SK-N-SH treated with all-trans-retinoic acid at 6 μM for 48 hours (cell line): Measurements from ENCODE around the gene ESRRA.
A peak's percentile ranks its signal among the peaks of the same experiment; 100 is the strongest.

Experiments
- ATAC-seq: fragments of 200-7000 bp; cut with Tn5 transposase; 3 replicates; pipeline ENCODE4 v1.9.1; 2020; ENCODE audit warnings: mild to moderate bottlenecking, moderate library complexity
- ARNTL ChIP-seq: fragments of 450-650 bp; formaldehyde crosslinking; IDR thresholded peaks from 2 replicates; pipeline ENCODE4 v1.5.0; 2020; ENCODE audit warnings: low read depth, mild to moderate bottlenecking, moderate library complexity, borderline replicate concordance
- BACH2 ChIP-seq: fragments of 250-450 bp; sonication (Bioruptor Pico); IDR thresholded peaks from 2 replicates; pipeline ENCODE4 v1.9.0; 2021; ENCODE audit warnings: mild to moderate bottlenecking, borderline replicate concordance
- CSDC2 ChIP-seq: fragments of 250-450 bp; sonication (Bioruptor Pico); IDR thresholded peaks from 2 replicates; pipeline ENCODE4 v1.5.0; 2020; ENCODE audit warnings: mild to moderate bottlenecking, moderate library complexity
- OSR1 ChIP-seq: fragments of 250-450 bp; sonication (Bioruptor Pico); IDR thresholded peaks from 2 replicates; pipeline ENCODE4 v1.8.0; 2022; ENCODE audit warnings: moderate library complexity, mild to moderate bottlenecking, inconsistent platforms
- POU6F1 ChIP-seq: fragments of 250-450 bp; sonication (Bioruptor Pico); IDR thresholded peaks from 2 replicates; pipeline ENCODE4 v1.8.0; 2021; ENCODE audit warnings: low read depth, mild to moderate bottlenecking, moderate library complexity, borderline replicate concordance
- PPARA ChIP-seq: fragments of 250-450 bp; sonication (Bioruptor Pico); IDR thresholded peaks from 2 replicates; pipeline ENCODE4 v1.5.0; 2020; ENCODE audit warnings: mild to moderate bottlenecking, borderline replicate concordance
- SNAI2 ChIP-seq: fragments of 250-450 bp; sonication (Bioruptor Pico); IDR thresholded peaks from 2 replicates; pipeline ENCODE4 v1.5.0; 2020; ENCODE audit warnings: mild to moderate bottlenecking, moderate library complexity
- TSHZ2 ChIP-seq: fragments of 250-450 bp; sonication (Bioruptor Pico); IDR thresholded peaks from 2 replicates; pipeline ENCODE4 v1.5.0; 2020; ENCODE audit warnings: mild to moderate bottlenecking, moderate library complexity
- ZC3H10 ChIP-seq: fragments of 250-450 bp; sonication (Bioruptor Pico); IDR thresholded peaks from 2 replicates; pipeline ENCODE4 v1.5.1; 2021; ENCODE audit warnings: mild to moderate bottlenecking, moderate library complexity
- ZFP3 ChIP-seq: fragments of 250-450 bp; sonication (Bioruptor Pico); IDR thresholded peaks from 2 replicates; pipeline ENCODE4 v1.5.0; 2020; ENCODE audit warnings: mild to moderate bottlenecking, moderate library complexity
- ZNF8 ChIP-seq: fragments of 450-650 bp; formaldehyde crosslinking; IDR thresholded peaks from 2 replicates; pipeline ENCODE4 v1.5.0; 2020; ENCODE audit warnings: mild to moderate bottlenecking, moderate library complexity
- TF ChIP-seq, protein P1 (sequence below): fragments of 250-450 bp; sonication (Bioruptor Pico); IDR thresholded peaks from 2 replicates; pipeline ENCODE4 v1.5.1; 2021; ENCODE audit warnings: mild to moderate bottlenecking, moderate library complexity
- TF ChIP-seq, protein P2 (sequence below): fragments of 250-450 bp; sonication (Bioruptor Pico); IDR thresholded peaks from 2 replicates; pipeline ENCODE4 v1.8.0; 2020; ENCODE audit warnings: mild to moderate bottlenecking, moderate library complexity, borderline replicate concordance
- TF ChIP-seq, protein P3 (sequence below): fragments of 250-450 bp; sonication (Bioruptor Pico); IDR thresholded peaks from 2 replicates; pipeline ENCODE4 v1.5.1; 2020; ENCODE audit warnings: low read depth, mild to moderate bottlenecking, moderate library complexity

Gene ESRRA

DNA sequence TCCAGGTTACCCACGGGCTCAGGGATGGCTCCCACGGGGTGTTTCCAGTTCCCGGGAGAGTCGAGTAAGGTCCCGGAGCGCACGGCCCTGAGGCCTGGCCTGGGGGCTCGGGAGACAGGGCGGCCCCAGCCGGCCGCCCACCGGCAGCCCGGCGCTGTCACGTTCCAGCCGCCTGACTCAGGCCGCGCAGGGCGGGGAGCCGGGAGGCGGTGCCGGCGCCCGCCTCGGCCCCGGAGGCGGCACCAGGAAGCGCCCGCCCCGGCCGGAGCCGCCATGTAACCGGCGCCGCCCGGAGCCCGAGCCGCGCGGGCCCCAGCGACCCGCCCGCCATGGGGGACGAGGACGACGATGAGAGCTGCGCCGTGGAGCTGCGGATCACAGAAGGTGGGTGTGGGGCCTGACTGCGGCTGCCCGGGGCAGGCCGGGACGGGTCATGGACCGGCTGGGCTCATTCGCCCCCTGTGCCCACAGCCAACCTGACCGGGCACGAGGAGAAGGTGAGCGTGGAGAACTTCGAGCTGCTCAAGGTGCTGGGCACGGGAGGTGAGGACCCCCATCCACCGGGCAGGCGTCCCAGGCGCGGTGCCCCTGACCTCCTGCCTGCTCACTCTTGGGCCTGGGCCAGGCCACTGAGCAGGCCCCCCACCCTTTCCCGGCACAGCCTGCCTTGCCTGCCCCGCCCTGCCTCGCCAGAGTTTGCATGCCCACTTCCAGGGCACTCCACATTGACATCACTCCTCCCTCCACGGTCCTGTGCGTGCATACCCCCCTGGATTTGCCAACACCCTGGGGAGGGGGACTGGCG, 53.8 kb downstream of the ESRRA start, which contains the start of gene RPS6KA4:
RPS6KA4 (plus strand) TSS at position 256 of the 805 bp plus-strand sequence; CDS start at position 330, 74 bp downstream.
- peak; percentile 88 for ATAC-seq
- TF ChIP-seq ZFP3 (CRISPR knock-in tag) = no peak
- TF ChIP-seq OSR1 (CRISPR knock-in tag) = no peak
- TF ChIP-seq, protein P1, sequence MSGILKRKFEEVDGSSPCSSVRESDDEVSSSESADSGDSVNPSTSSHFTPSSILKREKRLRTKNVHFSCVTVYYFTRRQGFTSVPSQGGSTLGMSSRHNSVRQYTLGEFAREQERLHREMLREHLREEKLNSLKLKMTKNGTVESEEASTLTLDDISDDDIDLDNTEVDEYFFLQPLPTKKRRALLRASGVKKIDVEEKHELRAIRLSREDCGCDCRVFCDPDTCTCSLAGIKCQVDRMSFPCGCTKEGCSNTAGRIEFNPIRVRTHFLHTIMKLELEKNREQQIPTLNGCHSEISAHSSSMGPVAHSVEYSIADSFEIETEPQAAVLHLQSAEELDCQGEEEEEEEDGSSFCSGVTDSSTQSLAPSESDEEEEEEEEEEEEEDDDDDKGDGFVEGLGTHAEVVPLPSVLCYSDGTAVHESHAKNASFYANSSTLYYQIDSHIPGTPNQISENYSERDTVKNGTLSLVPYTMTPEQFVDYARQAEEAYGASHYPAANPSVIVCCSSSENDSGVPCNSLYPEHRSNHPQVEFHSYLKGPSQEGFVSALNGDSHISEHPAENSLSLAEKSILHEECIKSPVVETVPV = no peak
- TF ChIP-seq ARNTL (CRISPR knock-in tag) = no peak
- TF ChIP-seq ZNF8 (CRISPR knock-in tag) = no peak
- TF ChIP-seq PPARA (CRISPR knock-in tag) = no peak
- no peak for TF ChIP-seq CSDC2 (CRISPR knock-in tag)
- no peak for TF ChIP-seq TSHZ2 (CRISPR knock-in tag)
- TF ChIP-seq, protein P2, sequence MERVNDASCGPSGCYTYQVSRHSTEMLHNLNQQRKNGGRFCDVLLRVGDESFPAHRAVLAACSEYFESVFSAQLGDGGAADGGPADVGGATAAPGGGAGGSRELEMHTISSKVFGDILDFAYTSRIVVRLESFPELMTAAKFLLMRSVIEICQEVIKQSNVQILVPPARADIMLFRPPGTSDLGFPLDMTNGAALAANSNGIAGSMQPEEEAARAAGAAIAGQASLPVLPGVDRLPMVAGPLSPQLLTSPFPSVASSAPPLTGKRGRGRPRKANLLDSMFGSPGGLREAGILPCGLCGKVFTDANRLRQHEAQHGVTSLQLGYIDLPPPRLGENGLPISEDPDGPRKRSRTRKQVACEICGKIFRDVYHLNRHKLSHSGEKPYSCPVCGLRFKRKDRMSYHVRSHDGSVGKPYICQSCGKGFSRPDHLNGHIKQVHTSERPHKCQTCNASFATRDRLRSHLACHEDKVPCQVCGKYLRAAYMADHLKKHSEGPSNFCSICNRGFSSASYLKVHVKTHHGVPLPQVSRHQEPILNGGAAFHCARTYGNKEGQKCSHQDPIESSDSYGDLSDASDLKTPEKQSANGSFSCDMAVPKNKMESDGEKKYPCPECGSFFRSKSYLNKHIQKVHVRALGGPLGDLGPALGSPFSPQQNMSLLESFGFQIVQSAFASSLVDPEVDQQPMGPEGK (CRISPR knock-in tag) = no peak
- TF ChIP-seq, all 23 proteins: peak for 0

- no peak for ATAC-seq
- TF ChIP-seq SNAI2 (CRISPR knock-in tag) (no peak), POU6F1 (CRISPR knock-in tag) (no peak), OSR1 (CRISPR knock-in tag) (no peak), BACH2 (CRISPR knock-in tag) (no peak), ZC3H10 (CRISPR knock-in tag) (no peak), TSHZ2 (CRISPR knock-in tag) (no peak)
- TF ChIP-seq, protein P1 = no peak
- TF ChIP-seq, protein P3, sequence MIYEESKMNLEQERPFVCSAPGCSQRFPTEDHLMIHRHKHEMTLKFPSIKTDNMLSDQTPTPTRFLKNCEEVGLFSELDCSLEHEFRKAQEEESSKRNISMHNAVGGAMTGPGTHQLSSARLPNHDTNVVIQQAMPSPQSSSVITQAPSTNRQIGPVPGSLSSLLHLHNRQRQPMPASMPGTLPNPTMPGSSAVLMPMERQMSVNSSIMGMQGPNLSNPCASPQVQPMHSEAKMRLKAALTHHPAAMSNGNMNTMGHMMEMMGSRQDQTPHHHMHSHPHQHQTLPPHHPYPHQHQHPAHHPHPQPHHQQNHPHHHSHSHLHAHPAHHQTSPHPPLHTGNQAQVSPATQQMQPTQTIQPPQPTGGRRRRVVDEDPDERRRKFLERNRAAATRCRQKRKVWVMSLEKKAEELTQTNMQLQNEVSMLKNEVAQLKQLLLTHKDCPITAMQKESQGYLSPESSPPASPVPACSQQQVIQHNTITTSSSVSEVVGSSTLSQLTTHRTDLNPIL (CRISPR knock-in tag) = no peak
These were observed 54.6 kb downstream of the ESRRA start for GRCh38 chr11:64359712-64360445.
